AG10803 (cell line): ENCODE results near the gene UCHL1.

ENCODE experiments used
- DNase-seq: peaks from one replicate; pipeline ENCODE4 v3.0.0; 2010; ENCODE audit warnings: low read depth
- H3K4me3 ChIP-seq: 2 replicates; pipeline ENCODE4 v1.5.1; 2011; ENCODE audit warnings: mild to moderate bottlenecking, low read length, control low read depth
- CTCF ChIP-seq: conservative IDR thresholded peaks from 2 replicates; pipeline ENCODE4 v1.5.1; 2011; ENCODE audit warnings: mild to moderate bottlenecking, low read length, control low read depth, inconsistent platforms

UCHL1 gene

GRCh38 chr4:41288254-41288653 lies 31.5 kb downstream of the UCHL1 start:
- no peak for DNase-seq
- TF ChIP-seq CTCF: no peak
- no peak overlapping the region for H3K4me3 ChIP-seq

GRCh38 chr4:41290479-41290878 lies 33.8 kb downstream of the UCHL1 start:
- no peak overlapping the region for H3K4me3 ChIP-seq
- TF ChIP-seq CTCF: no peak
- DNase-seq: no peak

GRCh38 chr4:41294445-41295062 lies 37.8 kb downstream of the UCHL1 start:
- no peak overlapping the region for H3K4me3 ChIP-seq
- TF ChIP-seq CTCF: no peak
- no peak for DNase-seq

- no peak overlapping the region for H3K4me3 ChIP-seq
- no peak for TF ChIP-seq CTCF
- no peak for DNase-seq
These were observed 40.3 kb downstream of the UCHL1 start for GRCh38 chr4:41296995-41297394.

- DNase-seq: no peak
- no peak for TF ChIP-seq CTCF
- no peak overlapping the region for H3K4me3 ChIP-seq
These were observed 41.1 kb downstream of the UCHL1 start for GRCh38 chr4:41297832-41298231.

- no peak overlapping the region for H3K4me3 ChIP-seq
- DNase-seq: no peak
- TF ChIP-seq CTCF: no peak
These were observed 42.8 kb downstream of the UCHL1 start for GRCh38 chr4:41299486-41299885.

- DNase-seq: no peak
These were observed 44.4 kb downstream of the UCHL1 start for GRCh38 chr4:41301137-41301536.

More at GRCh38 chr4:41301137-41301536, 44.4 kb downstream of the UCHL1 start:
- H3K4me3 ChIP-seq: no peak overlapping the region
- no peak for TF ChIP-seq CTCF
